GM18909 (cell line): ENCODE results near the gene MEIS3.

Experiments
- ATAC-seq: cut with Tn5 transposase; IDR thresholded peaks from one replicate; pipeline ENCODE4 v1.9.1; 2021; ENCODE audit warnings: mild to moderate bottlenecking; ENCODE audit not compliant: unreplicated experiment, poor library complexity

The MEIS3 gene

GRCh38 chr19:47419030-47419783 lies at the start of gene MEIS3:
Gene MEIS3 (minus strand): TSS chr19:47419527. CDS start chr19:47419081, 446 bp downstream.
- no peak for ATAC-seq

DNA sequence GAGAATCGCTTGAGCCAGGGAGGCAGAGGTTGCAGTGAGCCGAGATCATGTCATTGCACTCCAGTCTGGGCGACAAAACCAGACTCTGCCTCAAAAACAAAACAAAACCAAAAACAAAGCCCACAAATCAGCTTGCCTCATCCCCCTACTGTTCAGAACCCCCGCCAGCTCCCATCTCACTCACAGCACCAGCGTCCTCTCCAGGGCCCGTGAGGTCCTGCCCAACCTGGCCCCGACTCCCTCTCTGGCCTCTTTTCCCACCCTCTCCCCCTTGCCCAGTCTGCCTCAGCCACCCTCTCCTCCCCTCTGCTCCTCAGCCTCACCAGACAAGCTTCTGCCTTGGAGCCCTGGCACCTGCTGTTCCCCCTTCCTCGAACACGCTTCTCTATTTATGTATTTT lies 48.6 kb upstream of the MEIS3 start:
- ATAC-seq = no peak

DNA sequence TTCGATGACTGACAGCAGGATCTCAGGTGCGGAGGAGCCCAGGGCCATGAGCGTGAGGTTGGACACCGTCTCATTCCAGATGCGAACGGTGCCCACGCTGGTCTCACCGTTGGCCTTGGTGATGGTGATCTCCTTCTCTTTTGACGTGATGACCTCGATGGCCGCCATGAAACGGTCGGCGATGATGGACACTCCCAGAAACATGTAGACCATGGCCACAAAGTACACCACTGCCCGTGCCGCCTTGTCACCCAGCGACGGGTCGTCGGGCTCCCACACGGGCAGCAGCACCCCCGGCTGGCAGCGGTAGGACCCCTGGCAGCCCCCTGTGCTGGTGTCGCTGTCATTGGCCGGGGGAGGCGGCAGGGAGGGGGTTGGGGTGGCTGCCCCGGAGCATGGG lies 46.6 kb upstream of the MEIS3 start:
- ATAC-seq = no peak

DNA sequence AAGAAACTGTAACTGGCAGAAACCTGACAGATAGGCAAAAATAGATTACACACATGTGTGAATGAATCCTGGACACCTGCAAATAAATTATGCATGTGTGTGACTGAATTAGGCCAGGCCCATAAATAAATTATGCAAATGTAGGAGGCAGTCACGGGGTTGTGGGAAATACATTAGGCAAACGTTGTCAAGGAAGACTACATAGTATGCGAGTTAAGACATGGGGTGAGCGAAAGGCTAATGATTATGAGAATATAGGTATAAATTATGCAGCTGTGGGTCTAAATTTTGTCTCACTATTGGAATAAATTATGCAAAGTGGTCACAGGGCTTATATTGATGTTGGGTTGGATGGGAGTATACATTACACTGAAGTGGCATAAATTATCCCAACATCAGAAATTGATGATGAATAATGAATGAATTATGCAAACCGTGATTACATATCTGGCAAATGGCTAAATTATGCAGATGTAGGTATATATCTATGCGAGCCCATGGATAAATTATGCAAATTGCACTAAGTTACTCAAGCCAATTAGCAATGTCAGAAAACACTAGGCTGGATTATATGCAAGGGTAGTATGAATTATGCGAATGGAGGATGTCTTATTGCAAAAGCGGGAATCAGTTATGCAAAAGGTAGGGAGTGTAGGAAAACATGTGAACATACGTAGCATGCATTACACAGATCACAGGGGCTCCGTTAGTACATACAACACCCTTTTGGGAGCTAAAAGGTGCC lies 45.5 kb upstream of the MEIS3 start:
- no peak for ATAC-seq

GRCh38 chr19:47461876-47462275 lies 42.5 kb upstream of the MEIS3 start:
- no peak for ATAC-seq

DNA sequence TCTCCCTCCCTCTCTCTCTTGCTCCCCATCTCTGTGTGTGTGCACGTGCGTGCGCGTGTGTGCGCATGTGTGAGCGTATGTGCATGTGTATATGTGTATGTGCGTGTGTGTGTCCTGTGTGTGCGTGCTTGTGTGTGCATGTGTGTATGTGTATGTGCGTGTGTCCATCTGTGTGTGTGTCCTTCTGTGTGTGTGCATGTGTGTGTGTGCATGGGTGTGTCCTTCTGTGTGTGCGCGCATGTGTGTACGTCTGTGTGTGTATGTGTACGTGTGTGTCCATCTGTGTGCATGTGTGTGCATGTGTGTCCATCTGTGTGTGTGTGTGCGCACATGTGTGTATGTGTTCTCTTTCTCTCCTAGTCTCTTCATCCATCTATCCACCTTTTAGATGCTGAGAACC lies 40.1 kb upstream of the MEIS3 start:
- ATAC-seq = no peak

GRCh38 chr19:47458672-47459071 lies 39.3 kb upstream of the MEIS3 start:
- ATAC-seq = no peak

- no peak for ATAC-seq
Measured at GRCh38 chr19:47456721-47457474, 37.6 kb upstream of the MEIS3 start.

GRCh38 chr19:47450478-47450877 lies 31.2 kb upstream of the MEIS3 start:
- no peak for ATAC-seq

DNA sequence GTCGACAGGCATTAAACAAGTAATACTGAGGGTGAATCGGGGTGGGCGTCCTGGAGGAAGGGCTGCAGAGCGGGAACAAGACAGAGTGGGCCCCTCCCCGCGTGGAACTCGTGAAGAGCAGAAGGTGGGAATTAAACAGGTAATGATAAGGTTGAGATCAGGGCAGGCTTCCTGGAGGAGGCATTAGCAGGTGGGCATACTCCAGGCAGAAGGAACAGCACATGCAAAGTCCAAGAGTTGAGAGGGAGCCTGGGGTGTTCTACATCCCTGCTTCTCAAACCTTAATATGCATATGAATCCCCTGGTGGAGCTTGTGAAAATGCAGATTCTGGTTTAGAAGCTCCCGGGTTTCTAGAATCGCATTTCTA lies 29.0 kb upstream of the MEIS3 start:
- ATAC-seq = no peak

GRCh38 chr19:47447470-47448359 lies 28.4 kb upstream of the MEIS3 start:
- ATAC-seq = no peak

DNA sequence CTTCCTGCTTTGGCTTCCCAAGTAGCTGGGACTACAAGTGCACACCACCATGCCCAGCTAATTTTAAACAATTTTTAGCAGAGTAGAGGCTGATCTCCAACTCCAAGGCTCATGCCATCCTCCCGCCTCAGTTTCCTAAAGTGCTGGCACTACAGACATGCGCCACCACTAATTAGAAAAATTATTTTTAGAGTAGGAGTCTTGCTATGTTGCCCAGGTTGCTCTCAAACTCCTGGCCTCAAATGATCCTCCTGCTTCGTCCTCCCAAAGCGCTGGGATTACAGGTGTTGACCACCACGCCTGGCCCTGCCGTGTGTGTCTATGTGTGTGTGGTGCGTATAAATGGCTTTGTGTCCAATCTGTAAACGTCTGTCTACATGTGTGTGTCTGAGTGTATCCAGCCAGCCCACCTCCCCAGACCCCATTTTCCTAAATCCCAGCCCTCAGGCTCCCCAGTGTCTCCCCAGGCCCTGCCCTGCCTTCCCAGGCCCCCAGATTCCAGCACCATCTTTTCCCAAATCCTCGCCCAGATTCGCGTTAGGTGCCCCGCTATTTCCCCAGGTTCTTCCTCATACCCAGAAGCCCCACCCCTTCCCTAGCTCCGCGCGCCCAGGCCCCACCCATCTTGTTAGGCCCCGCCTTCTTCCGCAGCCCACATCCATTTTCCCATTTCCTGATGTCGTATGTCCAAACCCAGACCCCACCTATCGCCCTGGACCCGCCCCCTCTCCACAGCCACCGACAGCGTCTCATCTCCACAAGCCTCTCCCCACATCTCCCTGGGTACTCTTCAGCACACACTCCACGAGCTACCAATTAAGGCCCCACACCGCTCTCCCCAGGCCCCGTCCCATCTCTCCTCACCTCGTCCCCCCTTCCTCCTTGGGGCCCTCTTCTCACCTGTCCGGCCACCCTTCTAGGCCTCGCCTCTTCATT lies 27.5 kb upstream of the MEIS3 start:
- no peak for ATAC-seq

DNA sequence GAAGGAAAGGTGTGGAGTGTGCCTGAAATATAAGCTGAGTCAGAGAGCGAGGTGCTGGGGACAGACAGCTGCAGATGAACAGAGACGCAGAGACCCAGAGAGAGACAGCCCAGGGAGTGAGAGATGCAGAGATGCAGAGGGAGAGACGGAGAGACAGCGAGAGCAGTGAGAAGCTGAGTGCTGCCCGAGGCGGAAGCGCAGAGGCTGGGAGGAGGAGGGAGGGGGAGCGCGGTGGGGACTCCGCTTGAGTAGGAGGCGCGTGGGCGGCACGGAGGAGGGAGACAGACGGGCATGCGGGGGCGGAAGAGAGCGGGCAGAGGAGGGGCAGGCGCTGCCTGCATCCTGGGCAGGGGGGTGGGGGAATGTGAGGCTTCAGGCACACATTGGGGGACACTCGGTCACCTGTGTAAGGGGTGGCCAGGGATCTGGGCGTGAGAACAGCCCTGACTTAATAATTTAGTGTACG lies 26.6 kb upstream of the MEIS3 start:
- ATAC-seq = no peak

DNA sequence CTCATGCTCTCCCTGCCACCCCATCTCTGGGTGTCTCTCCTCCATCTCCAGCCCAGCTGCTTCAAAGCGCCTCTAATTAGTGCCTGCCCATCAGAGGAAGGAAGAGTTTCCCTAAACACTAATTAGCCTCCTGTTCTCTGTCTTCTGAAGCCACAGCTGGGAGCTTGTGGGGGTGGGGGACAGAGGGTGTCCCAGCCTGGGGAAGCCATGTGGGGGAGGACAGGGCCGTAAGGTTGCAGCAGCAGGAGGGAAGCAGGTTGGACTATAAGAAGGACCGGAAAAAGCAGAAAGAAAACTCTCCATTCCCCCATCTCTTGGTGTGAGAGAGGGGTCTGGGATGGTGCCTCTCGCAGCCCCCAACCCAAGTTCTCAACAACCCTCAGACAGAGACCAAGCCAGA lies 26.2 kb upstream of the MEIS3 start:
- no peak for ATAC-seq

- no peak for ATAC-seq
Measured at GRCh38 chr19:47444388-47444821, 25.1 kb upstream of the MEIS3 start.

DNA sequence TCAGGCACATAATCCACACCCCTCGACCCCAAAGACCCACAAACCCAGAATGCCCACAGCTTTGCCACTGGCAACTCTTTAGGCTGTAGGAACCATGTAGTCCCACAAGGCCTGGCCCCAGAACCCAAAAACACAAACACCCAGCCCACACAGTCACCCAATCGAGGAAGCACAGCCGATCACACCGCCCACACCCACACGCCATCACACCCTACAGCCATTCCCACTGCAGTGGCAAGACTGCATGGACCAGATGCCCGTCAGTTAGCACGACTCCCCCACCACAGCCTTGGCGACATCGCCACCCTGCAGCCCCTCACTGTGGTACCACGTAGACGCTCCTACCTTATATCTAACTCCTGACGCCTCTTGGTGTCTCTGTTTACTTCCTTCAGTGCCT lies 24.0 kb upstream of the MEIS3 start:
- no peak for ATAC-seq

- no peak for ATAC-seq
Measured at GRCh38 chr19:47438793-47439220, 19.5 kb upstream of the MEIS3 start.

DNA sequence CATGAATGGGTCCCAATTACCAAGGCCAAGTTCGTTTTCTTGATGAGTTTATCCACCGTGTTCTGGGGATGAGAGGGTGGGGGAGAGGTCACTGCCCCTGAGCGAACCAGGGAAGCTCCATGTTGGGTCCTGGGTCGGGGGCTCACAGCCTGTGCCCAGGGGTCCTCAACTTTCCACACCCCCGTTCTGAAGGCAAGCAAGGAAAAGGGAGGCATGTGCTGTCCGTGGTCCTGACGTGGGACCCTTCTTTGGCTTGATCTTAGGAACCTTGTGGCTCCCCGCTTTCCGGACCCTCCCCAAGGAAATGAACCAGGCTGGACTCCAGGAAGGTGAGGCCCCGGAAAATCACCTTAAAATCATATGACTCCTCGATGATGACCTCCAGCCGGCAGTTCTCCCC lies 18.2 kb upstream of the MEIS3 start:
- no peak for ATAC-seq
